GM18873 (cell line): ENCODE measurements around the gene ADGRG6.
"Not testable (repeated sequence)": the region's sequence is repeated elsewhere in the genome, so short reads cannot be mapped to it uniquely, and the experiment has no call there.

Experiments used
- ATAC-seq: cut with Tn5 transposase; IDR thresholded peaks from one replicate; pipeline ENCODE4 v1.9.1; 2021; ENCODE audit warnings: mild to moderate bottlenecking, moderate library complexity, moderate number of reproducible peaks; ENCODE audit not compliant: unreplicated experiment, low FRiP score

The ADGRG6 gene

GRCh38 chr6:142341855-142342330 is 40.1 kb downstream of the ADGRG6 start:
- ATAC-seq = no peak

GRCh38 chr6:142342986-142343385 is 41.2 kb downstream of the ADGRG6 start:
- ATAC-seq = no peak

GRCh38 chr6:142343938-142344337 is 42.1 kb downstream of the ADGRG6 start:
- no peak for ATAC-seq

- no peak for ATAC-seq
Observed at GRCh38 chr6:142345261-142345660, 43.5 kb downstream of the ADGRG6 start.

GRCh38 chr6:142346166-142346565 is 44.4 kb downstream of the ADGRG6 start:
- not testable (repeated sequence) for ATAC-seq

DNA sequence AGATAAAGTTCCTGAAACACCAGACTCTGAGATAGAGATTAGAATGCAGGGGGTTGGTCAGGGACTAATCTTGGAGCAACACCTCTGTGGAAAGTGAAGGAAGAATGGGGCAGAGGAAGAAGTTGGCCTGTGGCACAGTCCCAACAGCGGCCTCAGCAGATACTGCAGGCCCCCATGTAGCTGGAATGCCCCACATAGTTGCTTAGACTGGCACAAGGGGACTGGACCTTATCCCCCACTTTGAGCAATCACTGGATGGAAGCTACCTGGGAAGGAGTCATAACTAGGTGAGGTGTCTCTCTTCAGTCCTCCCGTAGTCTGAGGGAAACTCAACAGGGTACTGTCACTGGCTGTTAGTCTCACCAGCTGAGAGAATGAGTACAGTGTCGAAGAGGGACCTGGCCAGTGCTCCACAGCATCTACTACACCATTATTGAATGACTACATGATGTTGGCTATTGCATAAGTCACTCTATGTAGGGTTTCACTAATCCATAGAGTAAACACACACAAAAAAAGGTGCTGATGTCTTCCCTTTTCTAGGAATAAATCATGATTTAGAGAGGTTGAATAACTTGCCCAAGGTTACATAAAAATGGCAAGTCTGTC is 47.5 kb downstream of the ADGRG6 start:
- no peak for ATAC-seq

- ATAC-seq = no peak
Observed at GRCh38 chr6:142350309-142350708, 48.5 kb downstream of the ADGRG6 start.

DNA sequence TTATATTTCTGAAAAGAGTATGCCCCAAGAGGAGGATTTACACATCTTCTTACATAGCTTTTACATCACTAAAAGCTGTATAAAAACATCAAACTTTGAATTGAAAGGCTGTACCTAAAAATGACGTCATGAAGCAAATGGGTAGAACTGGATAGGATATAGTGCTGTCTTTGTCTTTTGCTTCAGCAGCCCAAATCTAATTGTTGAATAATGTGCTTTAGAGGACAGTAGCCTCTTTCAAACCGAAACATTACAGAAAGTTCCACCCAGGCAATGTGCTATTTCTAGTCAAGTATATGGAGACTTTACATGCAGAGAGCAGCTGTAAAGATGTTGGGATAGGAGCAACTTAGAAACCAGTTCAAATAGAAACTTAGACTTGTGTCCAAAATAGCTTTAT is 51.9 kb downstream of the ADGRG6 start:
- no peak for ATAC-seq

DNA sequence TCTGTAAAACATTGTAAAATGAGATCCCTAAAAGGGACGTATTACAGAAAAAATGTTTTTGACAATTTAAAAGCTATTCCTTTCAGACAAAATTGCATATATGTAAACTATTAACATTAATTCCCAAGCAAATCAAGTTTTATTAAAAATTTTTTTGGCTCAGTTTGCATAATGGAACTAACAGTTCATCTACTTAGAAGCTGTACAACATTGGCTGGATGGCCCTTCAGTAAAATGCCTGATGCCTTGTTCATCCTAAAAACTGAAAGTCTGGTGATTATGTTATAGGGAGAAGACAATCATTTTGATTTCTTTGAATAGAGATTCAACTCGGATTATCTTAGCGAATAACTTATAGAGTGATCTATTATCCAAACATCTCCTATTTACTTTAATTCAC is 52.8 kb downstream of the ADGRG6 start:
- no peak for ATAC-seq

- ATAC-seq = no peak
Observed at GRCh38 chr6:142355520-142356174, 53.8 kb downstream of the ADGRG6 start.

DNA sequence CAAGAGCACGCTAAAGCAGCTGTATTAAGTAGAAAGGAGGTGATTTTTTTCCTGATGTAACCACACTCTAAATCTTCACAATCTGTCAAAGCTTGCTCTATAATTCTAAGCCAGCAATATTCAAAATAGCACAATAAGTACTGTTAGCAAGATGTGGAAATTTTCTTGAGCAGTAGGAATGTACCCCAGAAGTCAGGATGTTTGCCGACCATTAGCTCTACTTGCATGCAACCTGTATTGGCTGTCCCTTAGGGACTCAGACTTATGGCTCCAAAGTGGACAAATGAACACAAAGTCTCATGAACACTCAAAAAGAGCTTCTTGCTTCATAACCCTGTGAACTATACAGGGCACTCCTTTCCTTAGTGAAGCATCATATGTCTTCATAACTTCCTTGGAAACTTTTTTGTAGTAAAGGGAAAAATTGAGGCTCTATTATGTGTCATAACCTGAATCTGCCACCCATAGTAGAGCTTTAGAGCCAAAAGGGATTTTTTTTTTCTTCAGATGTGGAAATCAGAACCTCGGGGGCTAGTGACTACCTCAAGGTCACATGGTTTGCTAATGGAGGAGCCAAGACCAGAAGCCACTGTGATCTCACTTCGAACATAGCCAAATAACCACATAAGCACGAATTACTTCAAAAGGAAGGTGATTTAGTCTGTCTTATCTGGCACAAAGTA is 54.5 kb downstream of the ADGRG6 start:
- no peak for ATAC-seq

GRCh38 chr6:142356884-142357225 is 55.0 kb downstream of the ADGRG6 start:
- no peak for ATAC-seq

DNA sequence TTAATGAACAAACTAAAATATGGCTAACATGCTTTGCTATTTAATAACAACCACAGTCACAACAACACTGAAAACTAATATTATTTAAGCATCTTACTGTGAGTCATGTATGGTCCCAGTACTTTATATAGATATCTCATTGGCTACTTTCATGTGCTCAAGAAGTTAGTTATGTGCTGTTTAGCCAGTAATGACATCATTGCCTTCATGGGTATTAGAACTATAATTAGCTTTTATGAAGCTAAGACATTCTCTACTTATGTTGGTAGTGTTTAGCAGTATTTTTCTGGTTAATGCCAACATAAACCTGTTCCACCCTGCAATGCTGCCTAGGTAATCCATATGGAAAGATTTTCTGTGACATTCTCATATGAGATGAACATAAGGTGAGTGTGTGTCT is 56.1 kb downstream of the ADGRG6 start:
- no peak for ATAC-seq

DNA sequence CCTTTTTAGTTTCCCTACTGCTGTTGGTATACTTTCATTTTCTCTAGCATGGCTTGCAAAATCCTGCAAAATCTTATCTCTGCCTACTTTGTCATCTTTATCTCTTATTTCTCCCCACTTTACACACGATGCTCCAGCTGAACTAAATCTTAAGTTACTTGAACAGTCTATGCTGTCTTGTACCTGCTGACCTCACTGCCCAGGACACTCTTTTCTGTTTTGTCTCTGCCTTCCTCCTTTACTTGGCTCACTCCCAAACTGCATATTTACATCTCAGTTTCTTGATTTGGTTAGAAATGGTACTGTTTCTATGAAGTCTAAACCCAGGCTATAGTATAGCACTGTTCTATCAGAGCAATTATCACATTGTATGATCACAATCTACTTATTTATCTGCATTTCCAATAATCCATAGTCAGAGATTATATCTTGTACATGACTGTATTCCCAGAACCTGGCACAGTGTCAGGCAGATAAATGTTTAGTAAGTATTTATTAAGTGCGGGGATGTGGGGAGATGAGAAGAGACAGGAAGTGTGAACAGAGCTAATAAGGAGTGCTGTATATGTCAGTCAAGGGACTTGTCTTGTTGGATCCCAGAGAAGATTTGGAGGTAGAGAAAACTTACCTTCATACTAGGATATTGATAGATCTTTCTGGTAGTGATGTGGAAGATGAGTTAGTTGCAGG is 57.6 kb downstream of the ADGRG6 start:
- ATAC-seq = no peak

- no peak for ATAC-seq
Observed at GRCh38 chr6:142361345-142361744, 59.5 kb downstream of the ADGRG6 start.

DNA sequence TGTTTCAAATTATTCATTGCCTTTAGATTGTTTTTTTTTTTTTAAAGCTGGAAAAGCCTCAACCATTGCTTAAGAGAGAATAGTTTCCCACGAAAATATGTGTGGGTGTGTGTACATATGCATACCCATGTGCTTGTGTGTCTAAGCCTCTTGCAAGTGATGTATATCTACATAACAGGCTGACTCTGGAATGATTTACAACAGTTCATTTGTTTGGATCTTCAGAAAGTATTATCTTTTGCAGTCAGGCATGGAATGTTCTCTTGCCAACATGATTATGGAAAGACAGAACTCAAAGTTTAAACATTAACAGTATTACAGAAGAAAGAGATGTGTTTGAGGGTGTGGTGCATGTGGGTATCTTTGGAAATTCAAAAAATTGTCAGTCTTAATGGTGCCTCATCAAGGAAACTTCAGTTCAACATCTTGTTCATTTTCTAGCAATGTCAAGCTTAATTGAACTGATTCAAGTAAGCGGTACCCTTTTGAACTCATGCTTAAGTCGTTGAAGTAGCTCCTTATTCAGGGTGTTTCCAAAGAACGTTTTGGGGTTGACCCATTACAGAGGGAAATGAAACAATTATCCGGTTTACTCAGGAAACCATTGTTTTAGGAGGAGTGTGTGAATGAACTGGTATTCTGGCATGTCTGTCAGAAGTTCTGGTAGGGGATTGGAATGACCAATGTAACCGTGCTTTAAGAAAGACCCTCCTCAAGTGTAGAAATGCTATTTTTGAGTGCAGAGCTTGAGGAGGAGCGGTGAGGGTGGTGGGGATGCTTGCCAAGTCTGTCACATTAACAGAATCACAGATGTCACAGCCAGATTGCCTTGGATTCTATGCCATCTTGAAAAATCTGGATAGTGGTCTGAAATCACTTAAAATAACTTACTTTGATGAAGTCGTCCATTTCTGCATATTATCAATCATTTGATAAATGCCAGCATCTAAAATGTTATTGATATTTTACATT is 60.3 kb downstream of the ADGRG6 start:
- no peak for ATAC-seq

- no peak for ATAC-seq
Observed at GRCh38 chr6:142367061-142367460, 65.3 kb downstream of the ADGRG6 start.

- ATAC-seq = no peak
Observed at GRCh38 chr6:142367501-142368018, 65.8 kb downstream of the ADGRG6 start.

- ATAC-seq = no peak
Observed at GRCh38 chr6:142369266-142369665, 67.5 kb downstream of the ADGRG6 start.

DNA sequence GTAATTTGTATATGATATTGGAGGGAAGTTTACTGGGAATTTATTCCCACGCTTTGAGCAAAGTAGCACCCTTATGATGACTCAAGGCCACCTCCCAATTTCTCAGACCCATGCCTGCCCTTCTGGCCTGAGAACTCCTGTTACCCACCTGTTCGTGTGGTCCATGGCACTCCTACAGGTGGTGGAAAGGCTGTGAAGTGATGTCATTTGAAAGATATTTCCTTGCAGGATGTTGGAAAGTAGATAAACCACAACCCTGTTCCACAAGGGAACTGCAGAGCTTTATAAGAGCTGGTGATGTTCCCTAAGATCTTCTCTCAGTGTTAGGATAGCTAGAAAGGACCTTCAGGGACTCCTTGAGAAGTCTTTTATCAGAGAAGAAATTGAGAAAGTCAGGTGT is 70.5 kb downstream of the ADGRG6 start:
- ATAC-seq = no peak
